Stimulated activated CD4-positive, alpha-beta T cell treated with anti-CD3 and anti-CD28 coated beads, Interleukin-2, amount 100 ng/mL, for 4 hours (primary cell): ENCODE results near the gene TCERG1L.
"Not testable (repeated sequence)": the region's sequence is repeated elsewhere in the genome, so short reads cannot be mapped to it uniquely, and the experiment has no call there.

ENCODE experiments used
- DNase-seq: peaks from one replicate; pipeline ENCODE4 v3.0.0-alpha.2; 2020; ENCODE audit warnings: low read depth

The TCERG1L gene

DNA sequence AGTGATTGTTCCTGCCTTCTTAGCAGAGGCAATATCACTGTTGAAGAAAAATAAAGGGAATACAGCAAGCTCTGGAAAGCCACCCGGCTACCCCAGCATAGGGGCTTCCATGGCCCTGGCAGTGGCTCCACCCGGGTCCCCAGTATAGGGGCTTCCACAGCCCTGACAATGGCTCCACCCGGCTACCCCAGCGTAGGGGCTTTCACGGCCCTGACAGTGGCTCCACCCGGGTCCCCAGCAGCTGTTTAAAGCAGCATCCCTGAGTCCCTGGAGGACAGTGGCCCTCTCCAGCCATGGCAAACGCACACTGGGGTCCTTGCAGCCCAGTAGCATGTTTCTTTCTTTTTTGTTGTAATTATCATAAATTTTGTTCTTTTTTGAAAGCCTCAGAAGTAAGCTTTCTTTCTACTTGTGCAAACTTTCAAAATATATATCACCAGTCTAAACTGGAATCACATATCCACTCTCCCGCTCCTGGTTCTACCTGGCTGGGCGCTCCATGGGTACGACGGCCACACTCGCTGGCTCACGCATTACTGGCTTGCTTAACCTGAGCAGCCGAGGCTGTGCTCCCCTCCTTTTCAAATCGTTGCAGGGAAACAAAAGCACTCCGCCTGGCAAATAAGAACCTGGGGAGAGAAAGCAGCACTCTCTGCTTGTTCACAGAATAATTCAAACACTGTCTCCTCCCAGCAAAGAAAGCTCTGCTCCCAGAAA, 62.1 kb downstream of the TCERG1L start:
- no peak for DNase-seq

DNA sequence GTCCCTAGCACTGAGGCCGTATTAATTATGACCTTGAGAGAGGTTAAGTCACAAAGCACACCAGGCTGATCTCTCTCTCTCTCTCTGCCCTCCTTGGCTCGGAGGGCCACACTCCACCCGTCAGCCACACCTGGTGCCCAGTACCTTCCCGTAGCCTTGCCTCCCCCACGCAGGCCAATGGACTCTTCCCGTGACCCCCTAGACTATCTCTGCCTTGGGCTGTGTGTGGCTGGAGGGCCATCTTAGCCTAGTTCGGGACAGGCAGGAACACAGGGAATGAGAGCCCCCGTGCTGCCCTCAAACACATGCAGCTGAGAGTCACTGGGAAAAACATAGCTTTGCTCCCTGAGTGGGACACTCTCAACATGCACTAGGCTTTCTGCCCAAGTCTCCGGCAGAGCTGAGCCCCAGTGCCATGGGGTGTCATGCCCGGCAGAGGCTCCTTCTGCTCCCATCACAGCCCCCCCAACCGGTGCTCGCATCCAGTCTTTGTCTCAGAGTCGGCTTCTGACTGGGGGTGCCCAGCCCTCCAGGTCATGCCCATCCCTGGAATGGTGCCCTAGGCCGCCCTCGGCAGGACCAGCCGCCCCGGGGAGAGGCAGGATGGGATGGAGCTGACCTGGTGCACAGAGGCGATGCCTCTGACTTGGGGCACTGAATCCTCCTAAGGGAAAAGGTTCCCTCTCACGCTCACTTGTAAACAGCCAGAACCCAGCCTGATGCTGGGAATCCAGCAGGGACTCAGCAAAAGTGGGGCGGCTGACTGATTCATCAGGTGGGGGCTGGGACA, 63.0 kb downstream of the TCERG1L start:
- no peak for DNase-seq

- no peak for DNase-seq
These were observed 63.6 kb downstream of the TCERG1L start for GRCh38 chr10:131247873-131248272.

GRCh38 chr10:131246775-131247174, 64.7 kb downstream of the TCERG1L start:
- no peak for DNase-seq

DNA sequence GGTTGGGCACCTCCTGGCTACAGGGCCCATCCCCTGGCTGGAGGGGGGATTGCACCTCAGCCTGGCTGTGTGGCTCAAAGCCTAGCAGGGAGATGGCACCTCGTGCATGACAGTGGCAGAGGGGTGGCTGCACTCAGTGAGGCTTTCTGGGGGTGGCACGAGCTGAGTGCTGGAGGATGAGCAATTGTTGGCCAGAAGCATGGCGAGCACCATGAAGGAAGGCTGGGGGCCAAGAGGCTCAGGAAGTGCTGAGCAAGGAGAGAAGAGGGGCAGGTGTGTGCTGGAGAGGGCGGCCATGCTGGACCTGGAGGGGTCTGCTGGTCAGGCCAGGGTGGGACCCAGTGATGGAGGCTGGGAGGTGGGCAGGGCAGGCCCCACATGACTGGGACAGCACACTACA, 65.4 kb downstream of the TCERG1L start:
- DNase-seq: no peak

- DNase-seq: no peak
These were observed 66.0 kb downstream of the TCERG1L start for GRCh38 chr10:131245475-131246059.

GRCh38 chr10:131244836-131245235, 66.7 kb downstream of the TCERG1L start:
- no peak for DNase-seq

- no peak for DNase-seq
These were observed 68.4 kb downstream of the TCERG1L start for GRCh38 chr10:131243076-131243475.

- DNase-seq: no peak
These were observed 69.5 kb downstream of the TCERG1L start for GRCh38 chr10:131242007-131242406.

- no peak for DNase-seq
These were observed 70.8 kb downstream of the TCERG1L start for GRCh38 chr10:131240691-131241090.

- DNase-seq: no peak
These were observed 71.6 kb downstream of the TCERG1L start for GRCh38 chr10:131239926-131240325.

- DNase-seq: no peak
These were observed 72.1 kb downstream of the TCERG1L start for GRCh38 chr10:131239450-131239849.

DNA sequence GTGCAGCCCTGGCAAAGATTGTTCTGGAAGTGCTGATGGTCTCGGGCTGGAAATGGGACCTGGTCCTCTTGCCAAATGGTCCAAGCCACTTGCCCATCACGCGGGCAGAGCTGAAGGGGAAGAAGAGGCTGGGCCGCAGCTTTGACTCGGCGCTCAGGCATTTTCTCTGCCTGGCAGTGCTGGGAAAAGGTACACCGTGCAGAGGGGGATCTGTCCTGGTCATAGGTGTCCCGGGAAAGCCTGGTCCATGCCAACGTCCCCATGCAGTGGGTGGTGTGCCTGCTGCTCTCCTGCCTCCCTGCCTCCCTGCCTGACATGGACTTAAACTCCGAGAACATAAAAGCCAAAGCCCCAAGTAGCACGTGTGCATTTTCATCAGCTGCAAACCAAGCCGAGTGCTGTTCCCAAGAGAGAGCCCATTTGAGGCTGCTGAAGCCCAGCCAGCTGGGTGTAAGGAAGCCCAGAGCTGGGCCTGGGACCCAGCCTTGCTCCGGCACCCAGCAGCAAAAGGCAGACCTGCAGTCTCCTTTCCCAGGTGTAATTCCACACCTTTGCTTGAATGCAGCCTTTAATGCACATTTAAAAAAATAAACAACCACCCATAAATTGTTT, 72.7 kb downstream of the TCERG1L start:
- no peak for DNase-seq

GRCh38 chr10:131237991-131238651, 73.4 kb downstream of the TCERG1L start:
- DNase-seq: no peak

- not testable (repeated sequence) for DNase-seq
These were observed 76.9 kb downstream of the TCERG1L start for GRCh38 chr10:131234606-131235005.

DNA sequence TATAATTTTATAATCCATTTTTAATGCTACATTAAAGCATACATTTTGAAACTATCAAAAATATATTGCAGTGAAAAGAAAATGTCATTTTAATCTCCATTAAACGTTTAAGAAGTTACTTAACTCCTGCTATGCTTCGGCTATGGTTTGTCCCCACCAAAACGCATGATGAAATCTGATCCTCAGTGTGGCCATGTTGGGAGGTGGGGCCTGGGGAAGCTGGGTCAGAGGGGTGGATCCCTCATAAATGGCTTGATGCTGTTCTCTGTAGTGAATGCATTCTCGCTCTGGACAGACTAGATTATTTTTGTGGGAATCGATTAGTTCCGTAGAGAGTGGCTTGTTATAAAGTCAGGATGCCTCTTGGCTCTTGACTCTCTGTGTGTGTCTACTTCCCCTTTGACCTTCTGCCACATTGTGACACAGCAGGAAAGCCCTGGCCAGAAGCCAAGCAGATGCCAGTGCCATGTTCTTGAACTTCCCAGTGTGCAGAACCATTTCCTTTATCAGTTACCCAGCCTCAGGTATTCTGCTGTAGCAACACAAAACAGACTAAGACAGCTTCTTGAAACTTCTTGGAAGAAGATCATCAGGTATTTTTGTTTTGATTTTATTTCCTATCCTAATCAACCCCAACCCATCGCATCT, 77.8 kb downstream of the TCERG1L start:
- DNase-seq: no peak

GRCh38 chr10:131231965-131232541, 79.5 kb downstream of the TCERG1L start:
- no peak for DNase-seq

DNA sequence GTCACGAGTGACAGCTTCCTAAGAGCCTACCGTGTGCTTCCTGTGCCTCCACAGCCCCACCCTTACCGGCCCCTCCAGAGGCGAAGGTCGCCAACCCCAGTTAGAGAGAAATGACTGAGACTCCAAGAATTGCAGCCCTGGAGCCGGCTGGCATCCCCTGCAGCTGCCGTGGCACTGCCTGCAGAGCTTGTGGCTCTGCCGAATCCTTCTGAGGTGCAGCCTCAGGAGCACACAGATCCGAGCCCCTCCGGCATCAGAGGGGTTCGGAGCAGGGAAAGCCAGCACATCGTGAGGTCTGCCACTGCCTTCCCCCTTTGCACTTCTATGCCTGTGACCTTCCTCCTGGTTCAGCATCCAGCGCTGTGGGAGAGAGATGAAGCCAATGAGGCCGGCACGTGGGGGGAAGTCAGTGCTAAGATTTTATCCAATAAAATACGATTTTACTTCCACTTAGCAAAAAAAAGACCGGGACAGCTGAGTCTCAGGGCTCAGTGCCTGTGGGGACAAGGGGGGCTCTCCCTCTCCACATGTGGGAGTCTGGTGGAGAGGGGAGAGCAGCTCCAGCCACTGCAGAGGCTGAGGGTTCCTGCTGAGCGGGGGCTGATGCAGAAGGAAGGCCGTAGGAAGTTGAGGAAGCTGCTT, 80.1 kb downstream of the TCERG1L start:
- DNase-seq: no peak

GRCh38 chr10:131230641-131231322, 80.7 kb downstream of the TCERG1L start:
- no peak for DNase-seq

DNA sequence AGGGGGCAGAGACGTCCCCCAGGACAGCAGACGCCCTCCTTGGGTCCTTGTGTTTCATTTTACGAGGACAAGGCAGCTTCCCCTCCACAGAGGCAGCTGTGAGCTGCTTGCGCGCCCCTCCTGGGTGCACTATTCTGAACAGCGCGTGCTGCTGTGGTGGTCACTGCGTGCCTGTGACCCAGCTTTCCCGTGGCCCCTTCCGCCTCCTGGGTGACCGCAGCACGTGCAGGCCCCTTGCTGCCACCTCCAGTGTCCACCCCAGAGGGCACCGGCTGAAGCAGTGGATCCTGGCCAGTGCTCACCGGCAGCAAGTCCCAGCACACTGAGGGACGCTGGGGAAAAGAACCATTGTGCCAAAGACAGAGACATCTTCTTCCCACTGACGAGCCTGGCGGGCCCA, 81.4 kb downstream of the TCERG1L start:
- DNase-seq: no peak
